IMR-90 (cell line): ENCODE measurements around the gene LRRC75A. TPM values are rescaled to one million over a fixed set of nuclear protein-coding genes. Genes with fewer than 3 reads are reported as not detected.

ENCODE experiments used
- ATAC-seq: fragments of 200-7000 bp; cut with Tn5 transposase; 2 replicates; pipeline ENCODE4 v1.9.1; 2020; ENCODE audit warnings: low read depth, mild to moderate bottlenecking, moderate library complexity
- BruUV-seq: library from RNA; stranded (reverse); fragments of 400-500 nt; replicated peaks from 2 replicates; lab custom pipeline; 2021; lab: Mats Ljungman, UMichigan
- CTCF ChIA-PET: fragments of 300-600 bp; formaldehyde crosslinking; extraction: SDS; loops from one replicate; lab custom pipeline; 2021; ENCODE audit warnings: antibody characterized with exemption; lab: Yijun Ruan, JAX
- POLR2A ChIA-PET: fragments of 300-600 bp; sonication (Branson Sonifier 250); formaldehyde crosslinking; loops from one replicate; lab custom pipeline; 2022; ENCODE audit warnings: antibody characterized with exemption; ENCODE audit not compliant: unreplicated experiment; lab: Charles Lee
- DNase-seq: peaks from one replicate; pipeline ENCODE4 v3.0.0; 2013
- H2AFZ ChIP-seq: replicated peaks from 2 replicates; pipeline ENCODE3; 2013; ENCODE audit warnings: low read length, mild to moderate bottlenecking; ENCODE audit not compliant: poor library complexity
- H2AK5ac ChIP-seq: 2 replicates; pipeline ENCODE4 v1.6.1; 2013; ENCODE audit warnings: low read depth, low read length, inconsistent platforms
- H2AK9ac ChIP-seq: replicated peaks from 2 replicates; pipeline ENCODE3; 2013; ENCODE audit warnings: mild to moderate bottlenecking, low read depth, low read length, moderate library complexity; ENCODE audit not compliant: poor library complexity
- H2BK120ac ChIP-seq: 2 replicates; pipeline ENCODE4 v1.6.1; 2013; ENCODE audit warnings: low read depth, low read length, inconsistent platforms
- H2BK15ac ChIP-seq: 3 replicates; pipeline ENCODE4 v1.6.1; 2013; ENCODE audit warnings: low read depth, low read length, inconsistent platforms
- H2BK20ac ChIP-seq: 2 replicates; pipeline ENCODE4 v1.6.1; 2013; ENCODE audit warnings: low read depth, mild to moderate bottlenecking, inconsistent platforms, low read length, moderate library complexity
- H2BK5ac ChIP-seq: 2 replicates; pipeline ENCODE4 v1.6.1; 2013; ENCODE audit warnings: mild to moderate bottlenecking, low read depth, low read length, inconsistent platforms; ENCODE audit not compliant: poor library complexity, severe bottlenecking
- H3K14ac ChIP-seq: replicated peaks from 2 replicates; pipeline ENCODE4 v1.6.1; 2013; ENCODE audit warnings: low read depth, low read length, inconsistent platforms
- H3K18ac ChIP-seq: 2 replicates; pipeline ENCODE4 v1.6.1; 2013; ENCODE audit warnings: low read depth, low read length, control low read depth
- H3K23ac ChIP-seq: 2 replicates; pipeline ENCODE4 v1.6.1; 2013; ENCODE audit warnings: low read depth, low read length, inconsistent platforms
- H3K27ac ChIP-seq: 2 replicates; pipeline ENCODE4 v1.5.1; 2013; ENCODE audit warnings: mild to moderate bottlenecking, control low read depth, low read length; ENCODE audit not compliant: insufficient read depth
- H3K27me3 ChIP-seq: 2 replicates; pipeline ENCODE4 v1.6.1; 2013; ENCODE audit warnings: low read length; ENCODE audit not compliant: control insufficient read depth, insufficient read depth
- H3K36me3 ChIP-seq: 2 replicates; pipeline ENCODE4 v1.6.1; 2013; ENCODE audit warnings: low read length, mixed read lengths; ENCODE audit not compliant: control insufficient read depth, insufficient read depth
- H3K4ac ChIP-seq: 2 replicates; pipeline ENCODE4 v1.6.1; 2013; ENCODE audit warnings: low read depth, low read length, inconsistent platforms
- H3K4me1 ChIP-seq: 2 replicates; pipeline ENCODE4 v1.6.1; 2013; ENCODE audit warnings: low read length, mixed read lengths; ENCODE audit not compliant: control insufficient read depth, insufficient read depth
- H3K4me2 ChIP-seq: 2 replicates; pipeline ENCODE4 v1.6.1; 2013; ENCODE audit warnings: low read depth, mild to moderate bottlenecking, control low read depth, low read length, moderate library complexity
- H3K4me3 ChIP-seq: 2 replicates; pipeline ENCODE4 v1.5.1; 2013; ENCODE audit warnings: low read depth, mild to moderate bottlenecking, control low read depth, low read length, moderate library complexity; ENCODE audit not compliant: insufficient read depth
- H3K56ac ChIP-seq: 2 replicates; pipeline ENCODE4 v1.6.1; 2013; ENCODE audit warnings: low read length, inconsistent platforms; ENCODE audit not compliant: insufficient read depth; ENCODE audit errors: extremely low read depth
- H3K79me1 ChIP-seq, 2 experiments: 2 replicates each; pipeline ENCODE4 v1.6.1; 2013; ENCODE audit warnings: low read length in 2 of 2, inconsistent platforms in 1 of 2, low read depth in 1 of 2
- H3K9ac ChIP-seq: 2 replicates; pipeline ENCODE4 v1.6.1; 2013; ENCODE audit warnings: low read depth, low read length, control low read depth
- H3K9me1 ChIP-seq: 2 replicates; pipeline ENCODE4 v1.6.1; 2013; ENCODE audit warnings: low read length, inconsistent platforms; ENCODE audit not compliant: insufficient read depth
- H3K9me3 ChIP-seq: 2 replicates; pipeline ENCODE4 v1.6.1; 2013; ENCODE audit warnings: low read length; ENCODE audit not compliant: control insufficient read depth, insufficient read depth
- H4K20me1 ChIP-seq: 2 replicates; pipeline ENCODE4 v1.6.1; 2013; ENCODE audit warnings: low read length, inconsistent platforms; ENCODE audit not compliant: insufficient read depth
- H4K5ac ChIP-seq: 2 replicates; pipeline ENCODE4 v1.6.1; 2013; ENCODE audit warnings: mild to moderate bottlenecking, low read depth, low read length, control low read depth
- H4K8ac ChIP-seq, 2 experiments: 2 replicates each; pipeline ENCODE4 v1.6.1; 2013; ENCODE audit warnings: low read depth in 2 of 2, low read length in 2 of 2, control low read depth in 1 of 2, inconsistent platforms in 1 of 2
- H4K91ac ChIP-seq: 2 replicates; pipeline ENCODE4 v1.6.1; 2013; ENCODE audit warnings: low read depth, low read length, inconsistent platforms; ENCODE audit not compliant: insufficient read depth
- BHLHE40 ChIP-seq: fragments of 150-350 bp; IDR thresholded peaks from 2 replicates; pipeline ENCODE4 v1.6.1; 2016; ENCODE audit warnings: mild to moderate bottlenecking, low read depth, low read length
- CEBPB ChIP-seq: IDR thresholded peaks from 2 replicates; pipeline ENCODE4 v1.6.1; 2012; ENCODE audit warnings: low read depth, low read length, improper control_type of control experiment
- CHD1 ChIP-seq: IDR thresholded peaks from 2 replicates; pipeline ENCODE4 v1.6.1; 2012; ENCODE audit warnings: low read depth, low read length, improper control_type of control experiment
- FOS ChIP-seq: fragments of 150-350 bp; IDR thresholded peaks from 2 replicates; pipeline ENCODE4 v1.6.1; 2016; ENCODE audit warnings: low read depth, low read length
- MAFK ChIP-seq: IDR thresholded peaks from 2 replicates; pipeline ENCODE4 v1.6.1; 2012; ENCODE audit warnings: low read depth, low read length, improper control_type of control experiment
- NFE2L2 ChIP-seq: fragments of 150-350 bp; IDR thresholded peaks from 2 replicates; pipeline ENCODE4 v1.6.1; 2016; ENCODE audit warnings: low read depth, mild to moderate bottlenecking, low read length
- POLR2A ChIP-seq: IDR thresholded peaks from 2 replicates; pipeline ENCODE4 v1.6.1; 2012; ENCODE audit warnings: mild to moderate bottlenecking, low read depth, low read length
- RAD21 ChIP-seq: IDR thresholded peaks from 2 replicates; pipeline ENCODE4 v1.6.1; 2012; ENCODE audit warnings: low read length, improper control_type of control experiment
- SMC3 ChIP-seq: fragments of 150-350 bp; IDR thresholded peaks from 2 replicates; pipeline ENCODE4 v1.6.1; 2016; ENCODE audit warnings: low read depth, mild to moderate bottlenecking, antibody characterized with exemption, low read length, moderate library complexity
- WGBS, 2 experiments: methylation state at CpG; one replicate each; pipeline versions ENCODE4 v1.1.5 to v1.1.7; 2013; ENCODE audit warnings: missing lambda C conversion rate in 2 of 2; ENCODE audit not compliant: insufficient read length in 1 of 2; ENCODE audit errors: extremely low coverage in 2 of 2; 5-methylcytosine and 5-hydroxymethylcytosine counted together
- dilution Hi-C: fragments of 300-500 bp; cut with HindIII; formaldehyde crosslinking; loops from one replicate; pipeline ENCODE4 v1.14.3; 2018; ENCODE audit warnings: low sequenced_read_pairs; ENCODE audit not compliant: unreplicated experiment
- in situ Hi-C: fragments of 300-500 bp; cut with MboI; formaldehyde crosslinking; loops from 3 replicates; pipeline ENCODE4 v1.14.3; 2019; ENCODE audit warnings: low sequenced_read_pairs, inconsistent platforms, mixed read lengths
- intact Hi-C: fragments of 100-400 bp; cut with micrococcal nuclease; formaldehyde crosslinking; loops from 2 replicates; pipeline ENCODE4 v1.10.0; 2022
- polyA plus RNA-seq, 3 experiments: library from polyadenylated mRNA; depleted of rRNA; stranded (reverse); fragments of >200 nt; gene quantifications; 2 replicates each; pipeline ENCODE4 v1.2.3, GENCODE V29; 2012; ENCODE audit warnings: low replicate concordance in 1 of 3
- total RNA-seq: library from RNA; depleted of rRNA; stranded (reverse); fragments of >200 nt; gene quantifications from 2 replicates; pipeline ENCODE4 v1.2.3, GENCODE V29; 2012
- TF ChIP-seq, protein P1 (sequence below): fragments of 150-350 bp; IDR thresholded peaks from 2 replicates; pipeline ENCODE4 v1.6.1; 2017; ENCODE audit warnings: mild to moderate bottlenecking, antibody characterized with exemption, low read length, low read depth
- TF ChIP-seq, protein P2 (sequence below): fragments of 150-350 bp; IDR thresholded peaks from 2 replicates; pipeline ENCODE4 v1.6.1; 2016; ENCODE audit warnings: low read depth, mild to moderate bottlenecking, low read length, moderate library complexity, borderline replicate concordance
- TF ChIP-seq, protein P3 (sequence below): conservative IDR thresholded peaks from 2 replicates; pipeline ENCODE4 v1.5.1; 2012; ENCODE audit warnings: mild to moderate bottlenecking, low read depth, low read length, improper control_type of control experiment

Gene LRRC75A
- total and polyA plus RNA-seq, 2 of the 4 experiments (the other 2 are of a cell fraction), result 0.72 to 1.0 TPM

DNA sequence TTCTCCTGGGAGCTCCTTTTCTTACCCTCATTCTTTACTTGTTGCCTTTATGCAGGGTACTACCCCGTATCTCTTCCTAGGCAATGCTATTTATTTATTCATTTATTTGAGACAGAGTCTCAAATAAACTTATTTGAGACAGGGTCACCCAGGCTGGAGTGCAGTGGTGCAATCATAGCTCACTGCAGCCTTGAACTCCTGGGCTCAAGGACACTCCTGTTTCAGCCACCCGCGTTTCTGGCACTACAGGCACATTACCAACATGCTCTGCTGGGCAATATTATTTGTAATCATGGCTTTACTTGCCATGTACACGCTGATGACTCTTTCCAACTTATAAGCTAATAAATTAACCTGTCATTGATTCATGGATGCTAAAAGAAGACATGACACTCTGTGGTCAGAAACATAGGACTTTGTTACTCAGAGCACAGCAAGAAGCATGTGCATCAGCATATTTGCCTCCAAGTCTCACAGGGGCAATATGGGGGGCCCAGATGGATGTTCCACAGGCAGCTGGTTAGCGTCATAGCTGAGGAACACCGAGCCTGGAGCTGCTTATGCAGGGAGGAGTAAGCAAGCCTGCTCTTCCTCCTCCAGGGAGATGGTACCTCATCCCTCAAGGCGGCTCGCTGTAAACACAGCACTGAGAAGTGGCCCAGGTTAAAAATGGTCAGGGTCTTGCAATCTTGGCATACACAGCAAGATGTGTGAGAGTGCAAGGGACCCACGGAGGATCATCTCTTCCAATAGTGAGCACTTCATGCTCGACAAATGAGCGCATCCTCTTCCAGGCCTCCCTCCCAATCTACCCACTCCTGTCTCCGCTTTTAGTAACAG, 4.2 kb upstream of the LRRC75A start (continued):
- TF ChIP-seq FOS, result no peak

DNA sequence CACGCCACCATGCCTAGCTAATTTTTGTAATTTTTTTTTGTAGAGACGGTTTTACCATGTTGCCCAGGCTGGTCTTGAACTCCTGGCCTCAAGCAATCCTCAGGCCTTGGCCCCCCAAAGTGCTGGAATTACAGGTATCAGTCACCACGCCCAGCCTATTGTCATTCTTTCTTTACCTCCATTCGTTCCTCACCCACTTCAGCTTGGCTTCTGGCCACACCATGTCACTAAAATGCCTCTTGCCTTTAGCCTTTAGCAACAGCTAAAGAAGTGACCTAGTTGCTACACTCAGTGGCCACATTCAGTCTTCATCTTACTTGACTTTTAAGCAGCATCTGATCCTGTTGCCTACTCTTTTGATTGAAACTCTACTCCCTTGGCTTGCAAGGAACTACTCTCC, 3.6 kb upstream of the LRRC75A start:
- Histone ChIP-seq H2BK15ac (no peak overlapping the region), H4K91ac (no peak overlapping the region), H3K9me1 (no peaks in the 10 kb centered on the region), H3K14ac (no peak overlapping the region), H3K4me3 (no peak overlapping the region), H4K8ac (no peak overlapping the region), H3K23ac (no peak overlapping the region), H3K79me1 (no peaks in the 10 kb centered on the region), H4K5ac (no peak overlapping the region), H2AFZ (no peak overlapping the region), H3K36me3 (no peaks in the 10 kb centered on the region), H2BK5ac (no peak overlapping the region), H3K4me1 (no peaks in the 10 kb centered on the region; the same call in 1 of the 2 replicates), H2BK120ac (no peak overlapping the region), H2AK9ac (no peak overlapping the region), H3K4ac (no peak overlapping the region), H3K27ac (no peak overlapping the region), H3K27me3 (peaks cover 58% of the 10 kb centered on the region), H3K18ac (no peak overlapping the region), H3K9me3 (no peaks in the 10 kb centered on the region), H4K20me1 (no peaks in the 10 kb centered on the region), H2AK5ac (no peak overlapping the region), H3K56ac (no peak overlapping the region), H2BK20ac (no peak overlapping the region), H3K4me2 (no peak overlapping the region), H3K9ac (no peak overlapping the region)
- no TSS peak for BruUV-seq
- 63% methylated on average over 2 of the region's 4 CpGs; no CpG with 5 or more reads in 1 of the 2 experiments for WGBS, 2 experiments
- dilution Hi-C loops, result no loop called here
- TF ChIP-seq RAD21 (no peak), CEBPB (no peak), FOS (no peak), POLR2A (no peak), BHLHE40 (no peak), MAFK (no peak), CHD1 (no peak), SMC3 (no peak), NFE2L2 (no peak)
- TF ChIP-seq, protein P1, sequence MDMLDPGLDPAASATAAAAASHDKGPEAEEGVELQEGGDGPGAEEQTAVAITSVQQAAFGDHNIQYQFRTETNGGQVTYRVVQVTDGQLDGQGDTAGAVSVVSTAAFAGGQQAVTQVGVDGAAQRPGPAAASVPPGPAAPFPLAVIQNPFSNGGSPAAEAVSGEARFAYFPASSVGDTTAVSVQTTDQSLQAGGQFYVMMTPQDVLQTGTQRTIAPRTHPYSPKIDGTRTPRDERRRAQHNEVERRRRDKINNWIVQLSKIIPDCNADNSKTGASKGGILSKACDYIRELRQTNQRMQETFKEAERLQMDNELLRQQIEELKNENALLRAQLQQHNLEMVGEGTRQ, result no peak
- TF ChIP-seq, protein P2, sequence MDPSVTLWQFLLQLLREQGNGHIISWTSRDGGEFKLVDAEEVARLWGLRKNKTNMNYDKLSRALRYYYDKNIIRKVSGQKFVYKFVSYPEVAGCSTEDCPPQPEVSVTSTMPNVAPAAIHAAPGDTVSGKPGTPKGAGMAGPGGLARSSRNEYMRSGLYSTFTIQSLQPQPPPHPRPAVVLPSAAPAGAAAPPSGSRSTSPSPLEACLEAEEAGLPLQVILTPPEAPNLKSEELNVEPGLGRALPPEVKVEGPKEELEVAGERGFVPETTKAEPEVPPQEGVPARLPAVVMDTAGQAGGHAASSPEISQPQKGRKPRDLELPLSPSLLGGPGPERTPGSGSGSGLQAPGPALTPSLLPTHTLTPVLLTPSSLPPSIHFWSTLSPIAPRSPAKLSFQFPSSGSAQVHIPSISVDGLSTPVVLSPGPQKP, result no peak
- TF ChIP-seq, protein P3, sequence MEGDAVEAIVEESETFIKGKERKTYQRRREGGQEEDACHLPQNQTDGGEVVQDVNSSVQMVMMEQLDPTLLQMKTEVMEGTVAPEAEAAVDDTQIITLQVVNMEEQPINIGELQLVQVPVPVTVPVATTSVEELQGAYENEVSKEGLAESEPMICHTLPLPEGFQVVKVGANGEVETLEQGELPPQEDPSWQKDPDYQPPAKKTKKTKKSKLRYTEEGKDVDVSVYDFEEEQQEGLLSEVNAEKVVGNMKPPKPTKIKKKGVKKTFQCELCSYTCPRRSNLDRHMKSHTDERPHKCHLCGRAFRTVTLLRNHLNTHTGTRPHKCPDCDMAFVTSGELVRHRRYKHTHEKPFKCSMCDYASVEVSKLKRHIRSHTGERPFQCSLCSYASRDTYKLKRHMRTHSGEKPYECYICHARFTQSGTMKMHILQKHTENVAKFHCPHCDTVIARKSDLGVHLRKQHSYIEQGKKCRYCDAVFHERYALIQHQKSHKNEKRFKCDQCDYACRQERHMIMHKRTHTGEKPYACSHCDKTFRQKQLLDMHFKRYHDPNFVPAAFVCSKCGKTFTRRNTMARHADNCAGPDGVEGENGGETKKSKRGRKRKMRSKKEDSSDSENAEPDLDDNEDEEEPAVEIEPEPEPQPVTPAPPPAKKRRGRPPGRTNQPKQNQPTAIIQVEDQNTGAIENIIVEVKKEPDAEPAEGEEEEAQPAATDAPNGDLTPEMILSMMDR, result no peak
- intact Hi-C loops, result no loop called here
- DNase-seq (no peak), ATAC-seq (no peak)
- in situ Hi-C loops, result no loop called here
- POLR2A ChIA-PET, result interaction anchor here (0.6 kb wide), 1 partner anchor 1083 kb away, joined by 3 read pairs; no protein-coding TSS in a partner anchor
- CTCF ChIA-PET, result no interaction called here
